Measurements from ENCODE around the gene TTLL5. TPM values are rescaled to one million over a fixed set of nuclear protein-coding genes. Genes with fewer than 3 reads are reported as not detected.

TTLL5 gene
- 28.8 and 29.6 TPM in 2 replicates for total RNA-seq

- no peaks in the 10 kb centered on the region for H3K27me3 Mint-ChIP-seq (ENCODE audit: low read depth)
- H3K4me3 Mint-ChIP-seq (ENCODE audit: low read depth) = peak within 1 kb of the TSS; percentile 98
- DNase-seq (ENCODE audit: low spot score) = peak; percentile 98
- peaks cover 29% of the 10 kb centered on the region for H3K4me1 Mint-ChIP-seq (ENCODE audit: low read depth)
- H3K9me3 Mint-ChIP-seq = no peaks in the 10 kb centered on the region
- H3K27ac Mint-ChIP-seq = peak within 1 kb of the TSS; percentile 93
- peaks cover 21% of the 10 kb centered on the region for H3K36me3 Mint-ChIP-seq (ENCODE audit: low read depth)
- intact Hi-C loops (cut with micrococcal nuclease) = loop anchor here (2.0 to 10.0 kb wide), 3 partner anchors 164 to 896 kb away; partner anchors contain the start of genes NEK9 and YLPM1
These were observed at the start of gene TTLL5, which contains the start of gene ERG28 for GRCh38 chr14:75660630-75661498. Gene TTLL5 (plus strand): TSS chr14:75661246. CDS start chr14:75663150, 1,904 bp downstream. Gene ERG28 (minus strand): TSS chr14:75660876. CDS start chr14:75657502, 3,374 bp downstream.

GRCh38 chr14:75612157-75612556 is 48.9 kb upstream of the TTLL5 start:
- peaks cover 2% of the 10 kb centered on the region for H3K36me3 Mint-ChIP-seq (ENCODE audit: low read depth)
- H3K27me3 Mint-ChIP-seq (ENCODE audit: low read depth) = no peaks in the 10 kb centered on the region
- H3K4me1 Mint-ChIP-seq (ENCODE audit: low read depth) = no peaks in the 10 kb centered on the region
- H3K27ac Mint-ChIP-seq = no peak overlapping the region
- intact Hi-C loops (cut with micrococcal nuclease) = no loop called here
- peaks cover 19% of the 10 kb centered on the region for H3K9me3 Mint-ChIP-seq
- H3K4me3 Mint-ChIP-seq (ENCODE audit: low read depth) = no peak overlapping the region
- DNase-seq (ENCODE audit: low spot score) = no peak

GRCh38 chr14:75614179-75614578 is 46.9 kb upstream of the TTLL5 start:
- H3K27me3 Mint-ChIP-seq (ENCODE audit: low read depth) = no peaks in the 10 kb centered on the region
- H3K27ac Mint-ChIP-seq = no peak overlapping the region

GRCh38 chr14:75615200-75615599 is 45.8 kb upstream of the TTLL5 start:
- Mint-ChIP-seq H3K27ac (no peak overlapping the region), H3K4me3 (ENCODE audit: low read depth) (no peak overlapping the region), H3K4me1 (ENCODE audit: low read depth) (no peaks in the 10 kb centered on the region), H3K36me3 (ENCODE audit: low read depth) (no peaks in the 10 kb centered on the region), H3K9me3 (peaks cover 13% of the 10 kb centered on the region), H3K27me3 (ENCODE audit: low read depth) (no peaks in the 10 kb centered on the region)
- no peak for DNase-seq (ENCODE audit: low spot score)
- intact Hi-C loops (cut with micrococcal nuclease) = no loop called here

More at GRCh38 chr14:75614179-75614578, 46.9 kb upstream of the TTLL5 start:
- intact Hi-C loops (cut with micrococcal nuclease) = no loop called here
- no peak for DNase-seq (ENCODE audit: low spot score)
- H3K36me3 Mint-ChIP-seq (ENCODE audit: low read depth) = no peaks in the 10 kb centered on the region
- H3K9me3 Mint-ChIP-seq = peaks cover 13% of the 10 kb centered on the region
- H3K4me1 Mint-ChIP-seq (ENCODE audit: low read depth) = no peaks in the 10 kb centered on the region
- no peak overlapping the region for H3K4me3 Mint-ChIP-seq (ENCODE audit: low read depth)

- H3K9me3 Mint-ChIP-seq = peaks cover under 1% of the 10 kb centered on the region
- DNase-seq (ENCODE audit: low spot score) = no peak
- H3K36me3 Mint-ChIP-seq (ENCODE audit: low read depth) = no peaks in the 10 kb centered on the region
- H3K27me3 Mint-ChIP-seq (ENCODE audit: low read depth) = no peaks in the 10 kb centered on the region
- H3K27ac Mint-ChIP-seq = no peak overlapping the region
- no peaks in the 10 kb centered on the region for H3K4me1 Mint-ChIP-seq (ENCODE audit: low read depth)
- no peak overlapping the region for H3K4me3 Mint-ChIP-seq (ENCODE audit: low read depth)
- intact Hi-C loops (cut with micrococcal nuclease) = no loop called here
These were observed 41.5 kb upstream of the TTLL5 start for GRCh38 chr14:75619548-75619947.

- no peak for DNase-seq (ENCODE audit: low spot score)
- intact Hi-C loops (cut with micrococcal nuclease) = no loop called here
- H3K36me3 Mint-ChIP-seq (ENCODE audit: low read depth) = no peaks in the 10 kb centered on the region
- peaks cover 2% of the 10 kb centered on the region for H3K27me3 Mint-ChIP-seq (ENCODE audit: low read depth)
- no peaks in the 10 kb centered on the region for H3K9me3 Mint-ChIP-seq
- H3K4me1 Mint-ChIP-seq (ENCODE audit: low read depth) = no peaks in the 10 kb centered on the region
- no peak overlapping the region for H3K4me3 Mint-ChIP-seq (ENCODE audit: low read depth)
- no peak overlapping the region for H3K27ac Mint-ChIP-seq
These were observed 36.0 kb upstream of the TTLL5 start for GRCh38 chr14:75625034-75625433.

GRCh38 chr14:75626396-75626795 is 34.6 kb upstream of the TTLL5 start:
- no peak overlapping the region for H3K4me3 Mint-ChIP-seq (ENCODE audit: low read depth)
- no peak for DNase-seq (ENCODE audit: low spot score)
- H3K27ac Mint-ChIP-seq = no peak overlapping the region
- H3K36me3 Mint-ChIP-seq (ENCODE audit: low read depth) = no peaks in the 10 kb centered on the region
- no peaks in the 10 kb centered on the region for H3K4me1 Mint-ChIP-seq (ENCODE audit: low read depth)
- intact Hi-C loops (cut with micrococcal nuclease) = no loop called here
- H3K9me3 Mint-ChIP-seq = no peaks in the 10 kb centered on the region
- peaks cover 2% of the 10 kb centered on the region for H3K27me3 Mint-ChIP-seq (ENCODE audit: low read depth)

- Mint-ChIP-seq H3K4me3 (ENCODE audit: low read depth) (no peak overlapping the region), H3K4me1 (ENCODE audit: low read depth) (no peaks in the 10 kb centered on the region), H3K27ac (no peak overlapping the region), H3K9me3 (no peaks in the 10 kb centered on the region), H3K36me3 (ENCODE audit: low read depth) (no peaks in the 10 kb centered on the region), H3K27me3 (ENCODE audit: low read depth) (peaks cover 2% of the 10 kb centered on the region)
- intact Hi-C loops (cut with micrococcal nuclease) = no loop called here
- DNase-seq (ENCODE audit: low spot score) = no peak
These were observed 34.2 kb upstream of the TTLL5 start for GRCh38 chr14:75626863-75627262.

- H3K27me3 Mint-ChIP-seq (ENCODE audit: low read depth) = peaks cover 2% of the 10 kb centered on the region
- no peak overlapping the region for H3K27ac Mint-ChIP-seq
- no peaks in the 10 kb centered on the region for H3K9me3 Mint-ChIP-seq
- H3K4me3 Mint-ChIP-seq (ENCODE audit: low read depth) = no peak overlapping the region
- intact Hi-C loops (cut with micrococcal nuclease) = no loop called here
- no peaks in the 10 kb centered on the region for H3K36me3 Mint-ChIP-seq (ENCODE audit: low read depth)
- no peaks in the 10 kb centered on the region for H3K4me1 Mint-ChIP-seq (ENCODE audit: low read depth)
- DNase-seq (ENCODE audit: low spot score) = no peak
These were observed 33.6 kb upstream of the TTLL5 start for GRCh38 chr14:75627406-75627805.

GRCh38 chr14:75628816-75629215 is 32.2 kb upstream of the TTLL5 start:
- Mint-ChIP-seq H3K27ac (no peak overlapping the region), H3K4me3 (ENCODE audit: low read depth) (no peak overlapping the region), H3K4me1 (ENCODE audit: low read depth) (no peaks in the 10 kb centered on the region), H3K36me3 (ENCODE audit: low read depth) (no peaks in the 10 kb centered on the region), H3K9me3 (no peaks in the 10 kb centered on the region), H3K27me3 (ENCODE audit: low read depth) (peaks cover 2% of the 10 kb centered on the region)
- DNase-seq (ENCODE audit: low spot score) = no peak
- intact Hi-C loops (cut with micrococcal nuclease) = no loop called here

GRCh38 chr14:75630695-75631452 is 30.2 kb upstream of the TTLL5 start:
- Mint-ChIP-seq H3K9me3 (no peaks in the 10 kb centered on the region), H3K4me3 (ENCODE audit: low read depth) (no peak overlapping the region), H3K27me3 (ENCODE audit: low read depth) (peaks cover 2% of the 10 kb centered on the region), H3K36me3 (ENCODE audit: low read depth) (no peaks in the 10 kb centered on the region), H3K4me1 (ENCODE audit: low read depth) (no peaks in the 10 kb centered on the region), H3K27ac (no peak overlapping the region)
- DNase-seq (ENCODE audit: low spot score) = no peak
- intact Hi-C loops (cut with micrococcal nuclease) = no loop called here

- intact Hi-C loops (cut with micrococcal nuclease) = no loop called here
- Mint-ChIP-seq H3K36me3 (ENCODE audit: low read depth) (no peaks in the 10 kb centered on the region), H3K4me1 (ENCODE audit: low read depth) (no peaks in the 10 kb centered on the region), H3K27ac (no peak overlapping the region), H3K27me3 (ENCODE audit: low read depth) (peaks cover 2% of the 10 kb centered on the region), H3K4me3 (ENCODE audit: low read depth) (no peak overlapping the region), H3K9me3 (no peaks in the 10 kb centered on the region)
- DNase-seq (ENCODE audit: low spot score) = no peak
These were observed 29.6 kb upstream of the TTLL5 start for GRCh38 chr14:75631453-75631831.

GRCh38 chr14:75634848-75635247 is 26.2 kb upstream of the TTLL5 start:
- H3K27me3 Mint-ChIP-seq (ENCODE audit: low read depth) = no peaks in the 10 kb centered on the region
- no peaks in the 10 kb centered on the region for H3K9me3 Mint-ChIP-seq
- H3K27ac Mint-ChIP-seq = no peak overlapping the region
- no peaks in the 10 kb centered on the region for H3K4me1 Mint-ChIP-seq (ENCODE audit: low read depth)
- no peak overlapping the region for H3K4me3 Mint-ChIP-seq (ENCODE audit: low read depth)
- no peak for DNase-seq (ENCODE audit: low spot score)
- intact Hi-C loops (cut with micrococcal nuclease) = no loop called here
- no peaks in the 10 kb centered on the region for H3K36me3 Mint-ChIP-seq (ENCODE audit: low read depth)

Measured in activated T-helper 2 cell treated with anti-CD3 and anti-CD28 coated beads, Interferon-gamma antibody, Interleukin-2, Interleukin-4, amounts not matched to agents 10 μg/mL and 5 μg/mL and 100 μg/mL, durations not matched to agents 14 hours and 24 hours and 36 hours (primary cell).